MM.1S (cell line): Measurements from ENCODE around the gene TBCCD1.

Experiments used
- CTCF ChIP-seq: fragments of 300-600 bp; sonication (generic); IDR thresholded peaks from 2 replicates; pipeline ENCODE4 v1.5.1; 2016; ENCODE audit warnings: antibody characterized with exemption, low read length, mixed read lengths
- EZH2phosphoT487 ChIP-seq: fragments of 300-600 bp; sonication (generic); IDR thresholded peaks from 2 replicates; pipeline ENCODE4 v1.6.1; 2018; ENCODE audit warnings: antibody characterized with exemption, low read length

- no peak for TF ChIP-seq CTCF
- no peak for TF ChIP-seq EZH2phosphoT487
Measured at GRCh38 chr3:186567072-186567921, at the start of gene TBCCD1.
